Type B pancreatic cell (in vitro differentiated cells): ENCODE data around the gene RNF157. TPM values are rescaled to one million over a fixed set of nuclear protein-coding genes. Genes with fewer than 3 reads are reported as not detected.

Source experiments
- DNase-seq: peaks from one replicate; pipeline ENCODE4 v3.0.0; 2021; ENCODE audit warnings: mixed read lengths; ENCODE audit not compliant: unreplicated experiment; ENCODE audit errors: extremely low spot score
- H3K27ac Mint-ChIP-seq: 2 replicates; pipeline ENCODE4 v1.8.0; 2021; ENCODE audit warnings: mild to moderate bottlenecking, mixed read lengths
- H3K27me3 Mint-ChIP-seq: 2 replicates; pipeline ENCODE4 v1.8.0; 2021; ENCODE audit warnings: mixed read lengths
- H3K36me3 Mint-ChIP-seq: 2 replicates; pipeline ENCODE4 v1.8.0; 2021; ENCODE audit warnings: mixed read lengths
- H3K4me1 Mint-ChIP-seq: one replicate; pipeline ENCODE4 v1.8.0; 2021; ENCODE audit warnings: mixed read lengths; ENCODE audit not compliant: unreplicated experiment
- H3K4me3 Mint-ChIP-seq: 2 replicates; pipeline ENCODE4 v1.8.0; 2021; ENCODE audit warnings: mild to moderate bottlenecking, mixed read lengths
- H3K9me3 Mint-ChIP-seq: 2 replicates; pipeline ENCODE4 v1.8.0; 2021; ENCODE audit warnings: mixed read lengths
- CTCF ChIP-seq: fragments of 200-600 bp; sonication (generic); conservative IDR thresholded peaks from 2 replicates; pipeline ENCODE4 v1.5.0; 2021; ENCODE audit warnings: antibody characterized with exemption, mild to moderate bottlenecking
- total RNA-seq: library from RNA; stranded (reverse); gene quantifications from 2 replicates; pipeline ENCODE4 v1.2.1, GENCODE V29; 2021; ENCODE audit warnings: low replicate concordance

Gene RNF157
- total RNA-seq, 1 donor from 2014 or later, result 27.0 TPM

DNA sequence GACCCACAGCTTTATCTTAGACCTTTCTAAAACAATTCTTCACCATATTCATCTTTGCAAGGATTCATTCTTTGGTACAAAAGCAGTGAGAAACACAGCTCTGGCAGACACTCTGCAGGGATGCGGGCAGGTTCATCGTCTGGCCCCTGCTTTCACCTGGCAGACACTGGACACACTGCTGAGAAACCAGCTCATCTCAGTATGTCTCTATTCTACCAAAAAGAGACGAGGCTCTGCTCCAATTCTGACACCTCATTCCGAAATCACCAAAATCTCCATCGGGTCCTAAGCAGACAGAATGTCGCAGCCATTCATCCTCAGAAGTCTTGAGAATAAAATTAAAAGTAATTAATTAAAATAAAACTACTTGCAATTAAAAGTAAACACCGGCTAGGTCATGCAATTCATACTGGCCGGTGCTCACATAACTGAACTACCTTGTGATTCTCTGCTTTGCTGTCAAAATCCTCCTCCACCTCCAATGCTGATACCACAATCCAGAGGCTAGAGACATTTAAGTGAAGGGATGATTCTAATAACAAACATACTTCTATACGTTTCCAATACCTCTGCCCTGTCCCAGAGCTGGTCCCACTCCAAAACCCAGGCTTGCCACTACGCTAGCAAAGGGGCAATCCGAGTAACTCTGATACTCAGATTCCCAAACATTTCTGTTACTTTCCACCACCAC is 1.3 kb downstream of the RNF157 start:
- no peaks in the 10 kb centered on the region for H3K9me3 Mint-ChIP-seq
- peak overlapping the region; percentile 83 for H3K4me3 Mint-ChIP-seq
- DNase-seq, result no peak
- H3K36me3 Mint-ChIP-seq, result no peaks in the 10 kb centered on the region
- TF ChIP-seq CTCF, result no peak
- H3K27me3 Mint-ChIP-seq, result peaks cover 13% of the 10 kb centered on the region
- peaks cover 32% of the 10 kb centered on the region for H3K4me1 Mint-ChIP-seq
- H3K27ac Mint-ChIP-seq, result peak overlapping the region; percentile 69

GRCh38 chr17:76237859-76238313 is 2.4 kb downstream of the RNF157 start:
- no peaks in the 10 kb centered on the region for H3K36me3 Mint-ChIP-seq
- H3K4me1 Mint-ChIP-seq, result peaks cover 21% of the 10 kb centered on the region
- peaks cover 10% of the 10 kb centered on the region for H3K27me3 Mint-ChIP-seq
- TF ChIP-seq CTCF, result no peak
- no peak for DNase-seq
- H3K9me3 Mint-ChIP-seq, result no peaks in the 10 kb centered on the region
- no peak overlapping the region for H3K27ac Mint-ChIP-seq
- peak overlapping the region; percentile 73 for H3K4me3 Mint-ChIP-seq

GRCh38 chr17:76236603-76237002 is 3.7 kb downstream of the RNF157 start:
- Mint-ChIP-seq H3K27ac (no peak overlapping the region), H3K27me3 (peaks cover 8% of the 10 kb centered on the region), H3K9me3 (no peaks in the 10 kb centered on the region), H3K4me1 (peaks cover 20% of the 10 kb centered on the region), H3K36me3 (no peaks in the 10 kb centered on the region), H3K4me3 (no peak overlapping the region)
- DNase-seq, result no peak
- no peak for TF ChIP-seq CTCF

DNA sequence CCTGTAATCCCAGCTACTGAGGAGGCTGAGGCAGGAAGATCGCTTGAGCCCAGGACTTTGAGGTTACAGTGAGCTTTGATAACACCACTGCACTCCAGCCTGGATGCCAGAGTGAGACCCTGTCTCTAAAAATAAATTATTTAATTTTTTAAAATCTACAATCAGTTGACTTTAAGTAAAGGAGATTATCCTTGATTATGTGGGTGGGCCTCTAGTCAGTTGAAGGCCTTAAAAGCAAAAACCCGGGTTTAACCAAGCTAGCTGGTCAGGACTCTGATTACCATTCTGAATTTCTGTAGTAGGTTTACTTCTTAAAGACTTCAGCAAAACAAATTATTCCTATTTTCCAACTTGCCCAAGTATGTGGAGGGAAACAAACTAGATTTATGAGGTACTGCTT is 4.4 kb downstream of the RNF157 start:
- Mint-ChIP-seq H3K27me3 (peaks cover 5% of the 10 kb centered on the region), H3K36me3 (no peaks in the 10 kb centered on the region), H3K4me1 (peaks cover 15% of the 10 kb centered on the region), H3K4me3 (no peak overlapping the region), H3K27ac (no peak overlapping the region), H3K9me3 (no peaks in the 10 kb centered on the region)
- no peak for DNase-seq
- TF ChIP-seq CTCF, result no peak

DNA sequence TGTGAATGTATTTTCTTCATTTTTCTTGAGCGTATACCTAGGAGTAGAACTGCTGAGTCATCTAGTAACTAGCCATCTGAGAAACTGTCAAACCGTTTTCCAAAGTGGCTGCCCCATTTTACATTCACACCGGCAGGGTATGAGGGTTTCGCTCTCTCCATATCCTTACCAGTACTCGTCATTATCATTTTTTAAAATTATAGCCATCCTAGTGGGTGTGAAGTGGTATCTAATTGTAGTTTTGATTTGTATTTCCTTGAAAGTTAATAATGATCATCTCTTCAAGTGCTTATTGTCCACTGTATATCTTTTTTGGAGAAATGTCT is 6.0 kb downstream of the RNF157 start:
- Mint-ChIP-seq H3K4me3 (no peak overlapping the region), H3K36me3 (no peaks in the 10 kb centered on the region), H3K27ac (no peak overlapping the region), H3K27me3 (peaks cover 3% of the 10 kb centered on the region), H3K9me3 (no peaks in the 10 kb centered on the region), H3K4me1 (peaks cover 13% of the 10 kb centered on the region)
- TF ChIP-seq CTCF, result no peak
- DNase-seq, result no peak
